Activated CD8-positive, alpha-beta memory T cell treated with anti-CD3 and anti-CD28 coated beads, Interleukin-2, amount 50 U/mL, for 4 hours (primary cell): ENCODE measurements around the gene KRT78.
"Not testable (repeated sequence)": the region's sequence is repeated elsewhere in the genome, so short reads cannot be mapped to it uniquely, and the experiment has no call there.

Experiments
- DNase-seq: peaks from one replicate; pipeline ENCODE4 v3.0.0-alpha.2; 2020

Gene KRT78

GRCh38 chr12:52809166-52809565, 39.6 kb downstream of the KRT78 start:
- no peak for DNase-seq

- DNase-seq, result no peak
Measured at GRCh38 chr12:52808573-52809160, 40.1 kb downstream of the KRT78 start.

- no peak for DNase-seq
Measured at GRCh38 chr12:52807544-52808470, 41.0 kb downstream of the KRT78 start.

- DNase-seq, result no peak
Measured at GRCh38 chr12:52806821-52807543, 41.8 kb downstream of the KRT78 start.

- DNase-seq, result no peak
Measured at GRCh38 chr12:52806169-52806811, 42.5 kb downstream of the KRT78 start.

GRCh38 chr12:52805739-52806138, 43.1 kb downstream of the KRT78 start:
- DNase-seq, result no peak

GRCh38 chr12:52805000-52805399, 43.8 kb downstream of the KRT78 start:
- DNase-seq, result no peak

GRCh38 chr12:52802442-52802841, 46.4 kb downstream of the KRT78 start:
- no peak for DNase-seq

GRCh38 chr12:52801773-52802172, 47.0 kb downstream of the KRT78 start:
- DNase-seq, result no peak

- DNase-seq, result no peak
Measured at GRCh38 chr12:52800259-52800917, 48.4 kb downstream of the KRT78 start.

- DNase-seq, result no peak
Measured at GRCh38 chr12:52799505-52800211, 49.1 kb downstream of the KRT78 start.

- DNase-seq, result no peak
Measured at GRCh38 chr12:52798671-52799504, 49.9 kb downstream of the KRT78 start.

GRCh38 chr12:52798003-52798670, 50.7 kb downstream of the KRT78 start:
- DNase-seq, result no peak

GRCh38 chr12:52797529-52797894, 51.3 kb downstream of the KRT78 start:
- DNase-seq, result no peak

GRCh38 chr12:52796839-52797528, 51.8 kb downstream of the KRT78 start:
- no peak for DNase-seq

GRCh38 chr12:52796429-52796794, 52.4 kb downstream of the KRT78 start:
- no peak for DNase-seq

GRCh38 chr12:52795694-52796428, 52.9 kb downstream of the KRT78 start, which contains the start of gene KRT3:
Gene KRT3, minus strand, starts transcription at chr12:52796117. Its CDS starts 75 bp downstream, at chr12:52796042.
- DNase-seq, result no peak

- DNase-seq, result not testable (repeated sequence)
Measured at GRCh38 chr12:52795332-52795674, 53.5 kb downstream of the KRT78 start.
